GM10266 (cell line): ENCODE results near the gene GALNT3.

Experiments
- DNase-seq: peaks from one replicate; pipeline ENCODE4 v3.0.0; 2012; ENCODE audit errors: extremely low spot score
- TF ChIP-seq, protein P1 (sequence below): IDR thresholded peaks from 2 replicates; pipeline ENCODE4 v1.5.1; 2012; ENCODE audit warnings: mild to moderate bottlenecking, low read depth; ENCODE audit not compliant: control insufficient read depth, insufficient read depth; ENCODE audit errors: missing control alignments

The GALNT3 gene

DNA sequence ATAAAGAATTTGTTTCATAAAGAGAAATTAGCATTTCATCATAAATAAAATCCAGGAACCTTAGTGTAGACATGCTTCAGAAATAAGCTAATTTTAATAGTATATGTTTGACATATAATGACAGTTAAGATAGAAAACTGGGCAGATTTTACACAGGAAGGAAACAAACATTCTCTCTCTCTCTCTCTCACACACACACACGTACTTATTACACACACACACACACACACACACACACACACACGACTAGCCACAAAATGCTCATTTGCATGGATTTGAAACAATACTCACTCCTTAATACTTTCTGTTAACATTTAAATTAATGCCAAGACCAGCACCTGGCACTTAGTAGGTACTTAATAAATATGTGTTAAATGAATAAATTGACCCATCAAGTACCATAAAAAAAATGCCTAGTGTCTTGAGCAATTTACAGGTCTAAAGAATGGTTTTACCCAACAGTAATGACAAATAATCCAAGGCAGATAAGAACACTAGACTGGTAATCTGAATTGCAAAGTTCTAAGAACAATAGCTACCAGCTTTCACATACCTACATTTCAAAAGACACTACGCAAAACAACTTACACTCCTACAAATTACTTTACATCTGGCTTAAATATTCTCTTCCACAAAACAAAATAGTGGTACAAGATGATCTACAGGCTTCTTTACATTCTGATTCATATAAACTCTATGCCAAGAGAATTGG lies 2.9 kb upstream of the GALNT3 start:
- TF ChIP-seq, protein P1, sequence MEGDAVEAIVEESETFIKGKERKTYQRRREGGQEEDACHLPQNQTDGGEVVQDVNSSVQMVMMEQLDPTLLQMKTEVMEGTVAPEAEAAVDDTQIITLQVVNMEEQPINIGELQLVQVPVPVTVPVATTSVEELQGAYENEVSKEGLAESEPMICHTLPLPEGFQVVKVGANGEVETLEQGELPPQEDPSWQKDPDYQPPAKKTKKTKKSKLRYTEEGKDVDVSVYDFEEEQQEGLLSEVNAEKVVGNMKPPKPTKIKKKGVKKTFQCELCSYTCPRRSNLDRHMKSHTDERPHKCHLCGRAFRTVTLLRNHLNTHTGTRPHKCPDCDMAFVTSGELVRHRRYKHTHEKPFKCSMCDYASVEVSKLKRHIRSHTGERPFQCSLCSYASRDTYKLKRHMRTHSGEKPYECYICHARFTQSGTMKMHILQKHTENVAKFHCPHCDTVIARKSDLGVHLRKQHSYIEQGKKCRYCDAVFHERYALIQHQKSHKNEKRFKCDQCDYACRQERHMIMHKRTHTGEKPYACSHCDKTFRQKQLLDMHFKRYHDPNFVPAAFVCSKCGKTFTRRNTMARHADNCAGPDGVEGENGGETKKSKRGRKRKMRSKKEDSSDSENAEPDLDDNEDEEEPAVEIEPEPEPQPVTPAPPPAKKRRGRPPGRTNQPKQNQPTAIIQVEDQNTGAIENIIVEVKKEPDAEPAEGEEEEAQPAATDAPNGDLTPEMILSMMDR = no peak
- no peak for DNase-seq

DNA sequence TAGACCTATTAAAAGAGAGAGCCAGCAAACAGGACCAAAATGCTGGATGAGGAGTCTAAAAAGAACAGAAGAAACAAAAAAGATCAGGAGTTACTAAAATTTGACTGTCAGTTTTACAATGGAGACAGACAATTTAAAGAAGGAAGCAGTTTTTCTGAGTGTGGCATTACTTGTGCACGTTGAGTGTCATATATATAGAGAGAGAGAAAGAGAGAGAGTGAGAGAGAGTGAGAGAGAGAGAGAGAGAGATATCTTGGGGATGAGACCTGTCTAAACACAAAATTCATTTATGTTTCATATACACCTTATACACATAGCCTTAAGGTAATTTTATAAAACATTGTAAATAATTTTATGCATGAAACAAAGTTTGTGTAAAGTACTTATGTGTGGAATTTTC lies 2.1 kb upstream of the GALNT3 start:
- no peak for DNase-seq
- TF ChIP-seq, protein P1 = no peak

DNA sequence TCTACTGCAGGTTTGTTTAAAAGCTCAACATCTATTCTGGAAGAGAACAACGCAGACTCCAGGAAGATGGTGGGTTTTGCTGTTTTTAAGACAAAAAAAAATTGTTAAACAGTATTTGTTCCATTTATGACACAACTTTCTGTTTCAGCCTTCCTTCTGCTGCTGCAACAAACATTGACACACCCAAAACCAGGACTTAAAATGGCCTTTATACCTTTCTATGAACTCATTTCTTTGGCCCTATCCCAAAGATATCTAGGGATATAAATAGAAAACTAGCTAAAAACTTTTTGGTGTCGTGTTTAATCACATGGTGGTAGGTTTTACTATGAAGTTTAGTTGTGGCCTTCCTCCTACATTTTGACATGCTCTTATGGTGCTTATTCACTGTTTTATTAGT lies 964 bp upstream of the GALNT3 start:
- TF ChIP-seq, protein P1 = no peak
- peak; percentile 18 for DNase-seq

DNA sequence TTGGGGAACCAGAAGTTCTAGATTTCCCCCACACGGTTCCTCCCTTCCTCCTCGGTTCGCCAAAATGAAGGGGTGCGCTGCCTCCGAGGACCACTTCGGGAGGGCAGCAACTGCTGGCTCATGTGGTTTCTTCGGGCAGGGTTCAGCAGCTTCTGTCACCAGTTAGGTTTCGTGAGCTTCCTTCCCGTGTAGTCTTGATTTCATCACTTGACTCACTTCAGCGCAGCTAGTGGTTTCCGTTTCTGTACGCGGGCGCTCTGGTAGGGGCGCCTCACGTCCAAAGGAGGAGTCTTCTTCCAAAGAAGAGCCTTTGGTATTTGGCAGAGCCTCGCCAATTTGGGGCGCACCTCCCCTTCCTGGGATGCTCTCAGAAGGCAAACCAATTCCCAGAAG lies 485 bp upstream of the GALNT3 start:
- DNase-seq = peak; percentile 78
- TF ChIP-seq, protein P1 = no peak

DNA sequence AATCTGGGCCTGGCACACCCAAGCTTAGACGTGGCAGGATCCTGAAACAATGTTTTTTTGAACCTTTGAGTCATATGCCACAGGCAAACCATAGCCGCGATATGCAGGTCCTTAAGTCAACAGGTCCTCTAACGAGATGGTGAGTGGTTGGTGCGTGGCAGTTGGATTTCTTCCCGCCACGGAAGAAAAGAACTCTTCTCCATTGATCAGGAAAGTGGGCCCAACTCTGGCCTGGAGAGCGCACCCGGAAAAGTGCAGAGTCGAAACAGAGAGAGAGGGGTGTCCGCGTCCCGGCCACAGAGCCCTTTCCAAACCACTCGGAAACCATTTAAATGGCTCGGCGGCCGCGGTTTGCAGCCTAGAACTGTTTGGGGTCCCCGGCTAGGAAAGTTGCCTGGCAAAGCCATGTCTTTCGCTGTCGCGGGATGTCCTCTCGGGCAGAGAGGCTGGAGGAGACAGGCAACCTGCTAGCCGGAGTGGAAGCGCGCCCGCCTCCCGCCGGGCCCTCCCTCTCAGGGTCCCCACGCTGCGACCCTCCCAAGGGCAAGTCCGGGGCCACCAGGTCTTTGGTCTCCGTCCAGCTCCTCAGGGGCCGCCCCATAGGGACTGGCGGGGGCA lies 777 bp downstream of the GALNT3 start:
- peak; percentile 28 for DNase-seq
- TF ChIP-seq, protein P1 = no peak

DNA sequence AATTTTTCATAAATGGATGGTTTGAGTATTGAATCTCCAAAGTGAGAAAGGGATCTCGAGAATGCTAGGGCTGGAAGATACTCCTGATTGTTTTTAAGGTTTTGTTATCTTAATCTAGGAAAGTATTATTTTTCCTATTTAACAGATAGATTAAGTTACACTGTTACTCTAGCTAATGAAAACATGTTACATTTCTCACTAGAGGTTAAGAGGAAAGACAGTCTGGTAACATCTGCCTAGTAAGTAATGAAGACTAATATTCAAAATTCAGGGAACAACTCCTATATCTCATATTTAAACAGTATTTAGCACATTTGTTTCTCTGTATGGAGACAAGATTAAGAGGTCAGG lies 2.0 kb downstream of the GALNT3 start:
- no peak for DNase-seq
- TF ChIP-seq, protein P1 = no peak

DNA sequence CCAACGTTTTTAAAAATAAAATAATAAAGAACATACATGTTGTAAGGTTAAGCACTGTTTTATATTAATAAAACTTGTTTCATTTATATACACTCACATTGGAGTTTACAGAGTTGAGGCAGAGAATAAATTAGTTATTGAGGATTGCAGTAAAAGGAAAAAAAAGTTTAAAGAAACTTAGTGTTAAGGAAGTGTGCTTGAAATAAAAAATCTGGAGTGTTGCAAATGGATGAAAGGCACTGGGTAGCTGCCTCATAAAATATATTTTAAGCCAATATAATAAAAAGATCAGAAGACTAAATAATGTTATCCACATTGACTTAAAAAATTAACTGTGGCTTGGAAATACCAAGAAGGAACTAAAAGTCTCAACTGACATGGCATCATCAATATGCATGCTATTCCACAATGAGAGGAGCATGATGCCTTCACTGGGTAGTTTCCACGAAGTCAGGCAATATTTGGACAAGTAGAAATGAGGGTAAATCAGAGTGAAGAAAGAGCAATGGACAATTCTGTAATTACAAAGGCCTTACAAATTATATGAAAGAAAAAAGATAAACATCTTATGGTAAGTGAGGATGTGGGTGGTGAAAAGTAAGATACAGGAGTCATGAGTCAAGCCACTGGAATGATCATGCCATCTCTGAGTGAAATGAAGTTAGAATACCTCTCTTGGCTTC lies 2.5 kb downstream of the GALNT3 start:
- DNase-seq = no peak
- TF ChIP-seq, protein P1 = no peak
